WTC11 (cell line): Measurements from ENCODE around the gene ARHGAP8. TPM values are rescaled to one million over a fixed set of nuclear protein-coding genes. Genes with fewer than 3 reads are reported as not detected.
A peak's percentile ranks its signal among the peaks of the same experiment; 100 is the strongest.

Experiments used
- ATAC-seq: fragments of 200-7000 bp; cut with Tn5 transposase; 2 replicates; pipeline ENCODE4 v1.10.0; 2021; ENCODE audit warnings: mild to moderate bottlenecking, moderate library complexity
- CTCF ChIA-PET: fragments of 300-600 bp; sonication (Branson Sonifier 250); formaldehyde crosslinking; loops from one replicate; lab custom pipeline; 2021; ENCODE audit warnings: antibody characterized with exemption; lab: Charles Lee
- POLR2A ChIA-PET: fragments of 350-600 bp; sonication (Branson Sonifier 250); formaldehyde crosslinking; loops from one replicate; lab custom pipeline; 2021; ENCODE audit warnings: antibody characterized with exemption; lab: Charles Lee
- DNase-seq: peaks from one replicate; pipeline ENCODE4 v3.0.0; 2021; ENCODE audit warnings: low spot score
- H3K27ac Mint-ChIP-seq: 2 replicates; pipeline ENCODE4 v1.8.0; 2021; ENCODE audit warnings: mixed read lengths
- H3K27me3 Mint-ChIP-seq: 2 replicates; pipeline ENCODE4 v1.8.0; 2021; ENCODE audit warnings: low read depth, mild to moderate bottlenecking, moderate library complexity, mixed read lengths
- H3K36me3 Mint-ChIP-seq: 2 replicates; pipeline ENCODE4 v1.8.0; 2021; ENCODE audit warnings: mixed read lengths
- H3K4me1 Mint-ChIP-seq: 2 replicates; pipeline ENCODE4 v1.8.0; 2022; ENCODE audit warnings: mixed read lengths
- H3K4me3 Mint-ChIP-seq: 2 replicates; pipeline ENCODE4 v1.8.0; 2021; ENCODE audit warnings: mild to moderate bottlenecking, moderate library complexity, mixed read lengths
- H3K9me3 Mint-ChIP-seq: 2 replicates; pipeline ENCODE4 v1.8.0; 2021; ENCODE audit warnings: mixed read lengths
- IRF2 ChIP-seq: sonication (generic); formaldehyde crosslinking; IDR thresholded peaks from 2 replicates; pipeline ENCODE4 v1.8.0; 2022; ENCODE audit warnings: low read depth, missing genetic modification reagents, borderline replicate concordance
- MYBL2 ChIP-seq: sonication (generic); formaldehyde crosslinking; IDR thresholded peaks from 2 replicates; pipeline ENCODE4 v1.8.1; 2023; ENCODE audit warnings: mild to moderate bottlenecking, moderate library complexity, missing genetic modification reagents
- NFATC4 ChIP-seq: fragments of 250-450 bp; sonication (Bioruptor Pico); IDR thresholded peaks from 2 replicates; pipeline ENCODE4 v1.9.0; 2021; ENCODE audit warnings: mild to moderate bottlenecking
- OVOL2 ChIP-seq: fragments of 250-450 bp; sonication (Bioruptor Pico); IDR thresholded peaks from 2 replicates; pipeline ENCODE4 v1.9.0; 2021; ENCODE audit warnings: mild to moderate bottlenecking, borderline replicate concordance
- SMAD3 ChIP-seq: sonication (generic); formaldehyde crosslinking; IDR thresholded peaks from 2 replicates; pipeline ENCODE4 v1.8.0; 2022; ENCODE audit warnings: missing genetic modification reagents, mild to moderate bottlenecking, borderline replicate concordance
- TEAD4 ChIP-seq: sonication (generic); formaldehyde crosslinking; IDR thresholded peaks from 2 replicates; pipeline ENCODE4 v1.8.0; 2022; ENCODE audit warnings: mild to moderate bottlenecking, missing genetic modification reagents
- TP53 ChIP-seq: sonication (generic); formaldehyde crosslinking; IDR thresholded peaks from 2 replicates; pipeline ENCODE4 v1.8.1; 2023; ENCODE audit warnings: mild to moderate bottlenecking, missing genetic modification reagents
- ZNF416 ChIP-seq: fragments of 250-450 bp; sonication (Bioruptor Pico); IDR thresholded peaks from 2 replicates; pipeline ENCODE4 v1.9.0; 2021; ENCODE audit warnings: mild to moderate bottlenecking, inconsistent platforms
- ZNF423 ChIP-seq: fragments of 250-450 bp; sonication (Bioruptor Pico); IDR thresholded peaks from 2 replicates; pipeline ENCODE4 v2.1.2; 2022; ENCODE audit warnings: mild to moderate bottlenecking, moderate library complexity
- total RNA-seq: library from RNA; stranded (reverse); gene quantifications from 3 replicates; pipeline ENCODE4 v1.2.3, GENCODE V29; 2021
- TF ChIP-seq, protein P1 (sequence below): sonication (generic); formaldehyde crosslinking; IDR thresholded peaks from 2 replicates; pipeline ENCODE4 v1.8.1; 2023; ENCODE audit warnings: mild to moderate bottlenecking, moderate library complexity, missing genetic modification reagents
- TF ChIP-seq, protein P2 (sequence below): sonication (generic); formaldehyde crosslinking; IDR thresholded peaks from 2 replicates; pipeline ENCODE4 v1.8.1; 2023; ENCODE audit warnings: mild to moderate bottlenecking, missing genetic modification reagents
- TF ChIP-seq, protein P3 (sequence below): sonication (generic); formaldehyde crosslinking; IDR thresholded peaks from 2 replicates; pipeline ENCODE4 v1.8.0; 2023; ENCODE audit warnings: mild to moderate bottlenecking, missing genetic modification reagents
- TF ChIP-seq, protein P4 (sequence below): sonication (generic); formaldehyde crosslinking; IDR thresholded peaks from 2 replicates; pipeline ENCODE4 v1.8.1; 2023; ENCODE audit warnings: mild to moderate bottlenecking, missing genetic modification reagents
- TF ChIP-seq, protein P5 (sequence below): sonication (generic); formaldehyde crosslinking; IDR thresholded peaks from 2 replicates; pipeline ENCODE4 v1.8.1; 2022; ENCODE audit warnings: mild to moderate bottlenecking, missing genetic modification reagents, moderate library complexity, borderline replicate concordance
- TF ChIP-seq, protein P6 (sequence below): sonication (generic); formaldehyde crosslinking; IDR thresholded peaks from 2 replicates; pipeline ENCODE4 v1.8.0; 2022; ENCODE audit warnings: mild to moderate bottlenecking, missing genetic modification reagents
- TF ChIP-seq, protein P7 (sequence below): sonication (generic); formaldehyde crosslinking; IDR thresholded peaks from 2 replicates; pipeline ENCODE4 v1.8.1; 2023; ENCODE audit warnings: mild to moderate bottlenecking, missing genetic modification reagents, moderate library complexity

ARHGAP8 gene
- total RNA-seq, 1 experiment from 2014 or later, result 61.4 TPM

DNA sequence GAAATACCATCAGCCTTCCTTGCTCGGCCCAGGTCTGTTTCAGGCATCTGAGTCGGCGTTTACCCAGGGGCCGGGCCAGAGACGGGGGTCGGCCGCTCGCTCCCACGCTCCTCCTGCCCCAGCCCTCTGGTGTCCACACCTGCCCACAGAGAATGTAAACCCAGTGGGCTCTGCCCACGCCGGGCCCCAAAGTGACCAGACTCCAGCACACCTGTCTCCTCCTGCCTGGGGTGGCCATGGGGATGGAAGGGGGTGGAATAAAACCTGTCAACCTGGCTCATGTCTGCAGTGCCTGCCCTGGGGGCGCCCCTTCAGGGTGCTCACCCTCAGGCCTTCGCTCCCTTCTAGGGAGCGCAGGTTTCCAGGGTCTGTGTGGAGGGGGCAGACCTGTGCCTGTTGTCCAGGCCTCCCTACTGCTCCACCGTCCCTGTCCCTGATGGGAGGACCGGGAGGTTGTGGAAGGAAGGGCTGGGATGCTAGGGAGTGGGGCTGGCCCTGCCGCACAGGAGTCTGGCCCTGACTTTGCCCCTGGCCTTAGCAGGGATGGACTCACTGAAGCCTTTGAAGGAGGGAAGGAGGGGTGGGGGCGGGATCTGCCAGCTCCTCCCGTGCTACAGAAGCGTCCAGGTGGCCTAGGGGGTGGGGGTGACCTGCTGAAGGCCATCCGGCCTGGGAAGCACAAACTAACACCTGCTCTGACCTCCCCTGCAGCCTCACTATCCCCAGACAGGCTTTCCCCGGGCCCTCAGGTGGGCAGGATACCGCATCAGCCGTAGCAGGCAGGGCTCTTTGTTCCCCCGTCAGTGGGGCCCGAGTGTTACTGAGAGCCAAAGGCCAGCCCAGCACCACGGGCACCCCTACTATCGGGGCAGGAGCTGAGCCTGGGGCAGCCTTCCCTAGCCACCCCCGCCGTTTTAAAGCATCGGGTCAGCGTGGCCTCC is 14.7 kb upstream of the ARHGAP8 start:
- DNase-seq, result no peak
- peak; percentile 10 for ATAC-seq
- H3K36me3 Mint-ChIP-seq, result no peaks in the 10 kb centered on the region; the same call in 1 of the 2 replicates
- no peak overlapping the region for H3K4me3 Mint-ChIP-seq
- H3K27ac Mint-ChIP-seq, result no peak overlapping the region
- H3K4me1 Mint-ChIP-seq, result peaks cover 16% of the 10 kb centered on the region
- no peak for TF ChIP-seq NFATC4
- TF ChIP-seq, protein P1, sequence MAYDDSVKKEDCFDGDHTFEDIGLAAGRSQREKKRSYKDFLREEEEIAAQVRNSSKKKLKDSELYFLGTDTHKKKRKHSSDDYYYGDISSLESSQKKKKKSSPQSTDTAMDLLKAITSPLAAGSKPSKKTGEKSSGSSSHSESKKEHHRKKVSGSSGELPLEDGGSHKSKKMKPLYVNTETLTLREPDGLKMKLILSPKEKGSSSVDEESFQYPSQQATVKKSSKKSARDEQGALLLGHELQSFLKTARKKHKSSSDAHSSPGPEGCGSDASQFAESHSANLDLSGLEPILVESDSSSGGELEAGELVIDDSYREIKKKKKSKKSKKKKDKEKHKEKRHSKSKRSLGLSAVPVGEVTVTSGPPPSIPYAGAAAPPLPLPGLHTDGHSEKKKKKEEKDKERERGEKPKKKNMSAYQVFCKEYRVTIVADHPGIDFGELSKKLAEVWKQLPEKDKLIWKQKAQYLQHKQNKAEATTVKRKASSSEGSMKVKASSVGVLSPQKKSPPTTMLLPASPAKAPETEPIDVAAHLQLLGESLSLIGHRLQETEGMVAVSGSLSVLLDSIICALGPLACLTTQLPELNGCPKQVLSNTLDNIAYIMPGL (CRISPR knock-in tag), result no peak
- TF ChIP-seq TP53 (CRISPR knock-in tag), result no peak
- TF ChIP-seq ZNF423 (CRISPR knock-in tag), result no peak
- TF ChIP-seq MYBL2, result no peak
- TF ChIP-seq, protein P2, sequence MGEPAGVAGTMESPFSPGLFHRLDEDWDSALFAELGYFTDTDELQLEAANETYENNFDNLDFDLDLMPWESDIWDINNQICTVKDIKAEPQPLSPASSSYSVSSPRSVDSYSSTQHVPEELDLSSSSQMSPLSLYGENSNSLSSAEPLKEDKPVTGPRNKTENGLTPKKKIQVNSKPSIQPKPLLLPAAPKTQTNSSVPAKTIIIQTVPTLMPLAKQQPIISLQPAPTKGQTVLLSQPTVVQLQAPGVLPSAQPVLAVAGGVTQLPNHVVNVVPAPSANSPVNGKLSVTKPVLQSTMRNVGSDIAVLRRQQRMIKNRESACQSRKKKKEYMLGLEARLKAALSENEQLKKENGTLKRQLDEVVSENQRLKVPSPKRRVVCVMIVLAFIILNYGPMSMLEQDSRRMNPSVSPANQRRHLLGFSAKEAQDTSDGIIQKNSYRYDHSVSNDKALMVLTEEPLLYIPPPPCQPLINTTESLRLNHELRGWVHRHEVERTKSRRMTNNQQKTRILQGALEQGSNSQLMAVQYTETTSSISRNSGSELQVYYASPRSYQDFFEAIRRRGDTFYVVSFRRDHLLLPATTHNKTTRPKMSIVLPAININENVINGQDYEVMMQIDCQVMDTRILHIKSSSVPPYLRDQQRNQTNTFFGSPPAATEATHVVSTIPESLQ (CRISPR knock-in tag), result no peak
- TF ChIP-seq, protein P3, sequence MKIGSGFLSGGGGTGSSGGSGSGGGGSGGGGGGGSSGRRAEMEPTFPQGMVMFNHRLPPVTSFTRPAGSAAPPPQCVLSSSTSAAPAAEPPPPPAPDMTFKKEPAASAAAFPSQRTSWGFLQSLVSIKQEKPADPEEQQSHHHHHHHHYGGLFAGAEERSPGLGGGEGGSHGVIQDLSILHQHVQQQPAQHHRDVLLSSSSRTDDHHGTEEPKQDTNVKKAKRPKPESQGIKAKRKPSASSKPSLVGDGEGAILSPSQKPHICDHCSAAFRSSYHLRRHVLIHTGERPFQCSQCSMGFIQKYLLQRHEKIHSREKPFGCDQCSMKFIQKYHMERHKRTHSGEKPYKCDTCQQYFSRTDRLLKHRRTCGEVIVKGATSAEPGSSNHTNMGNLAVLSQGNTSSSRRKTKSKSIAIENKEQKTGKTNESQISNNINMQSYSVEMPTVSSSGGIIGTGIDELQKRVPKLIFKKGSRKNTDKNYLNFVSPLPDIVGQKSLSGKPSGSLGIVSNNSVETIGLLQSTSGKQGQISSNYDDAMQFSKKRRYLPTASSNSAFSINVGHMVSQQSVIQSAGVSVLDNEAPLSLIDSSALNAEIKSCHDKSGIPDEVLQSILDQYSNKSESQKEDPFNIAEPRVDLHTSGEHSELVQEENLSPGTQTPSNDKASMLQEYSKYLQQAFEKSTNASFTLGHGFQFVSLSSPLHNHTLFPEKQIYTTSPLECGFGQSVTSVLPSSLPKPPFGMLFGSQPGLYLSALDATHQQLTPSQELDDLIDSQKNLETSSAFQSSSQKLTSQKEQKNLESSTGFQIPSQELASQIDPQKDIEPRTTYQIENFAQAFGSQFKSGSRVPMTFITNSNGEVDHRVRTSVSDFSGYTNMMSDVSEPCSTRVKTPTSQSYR (CRISPR knock-in tag), result no peak
- TF ChIP-seq, protein P4, sequence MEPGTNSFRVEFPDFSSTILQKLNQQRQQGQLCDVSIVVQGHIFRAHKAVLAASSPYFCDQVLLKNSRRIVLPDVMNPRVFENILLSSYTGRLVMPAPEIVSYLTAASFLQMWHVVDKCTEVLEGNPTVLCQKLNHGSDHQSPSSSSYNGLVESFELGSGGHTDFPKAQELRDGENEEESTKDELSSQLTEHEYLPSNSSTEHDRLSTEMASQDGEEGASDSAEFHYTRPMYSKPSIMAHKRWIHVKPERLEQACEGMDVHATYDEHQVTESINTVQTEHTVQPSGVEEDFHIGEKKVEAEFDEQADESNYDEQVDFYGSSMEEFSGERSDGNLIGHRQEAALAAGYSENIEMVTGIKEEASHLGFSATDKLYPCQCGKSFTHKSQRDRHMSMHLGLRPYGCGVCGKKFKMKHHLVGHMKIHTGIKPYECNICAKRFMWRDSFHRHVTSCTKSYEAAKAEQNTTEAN (CRISPR knock-in tag), result no peak
- no peak for TF ChIP-seq OVOL2 (CRISPR knock-in tag)
- TF ChIP-seq, protein P5, sequence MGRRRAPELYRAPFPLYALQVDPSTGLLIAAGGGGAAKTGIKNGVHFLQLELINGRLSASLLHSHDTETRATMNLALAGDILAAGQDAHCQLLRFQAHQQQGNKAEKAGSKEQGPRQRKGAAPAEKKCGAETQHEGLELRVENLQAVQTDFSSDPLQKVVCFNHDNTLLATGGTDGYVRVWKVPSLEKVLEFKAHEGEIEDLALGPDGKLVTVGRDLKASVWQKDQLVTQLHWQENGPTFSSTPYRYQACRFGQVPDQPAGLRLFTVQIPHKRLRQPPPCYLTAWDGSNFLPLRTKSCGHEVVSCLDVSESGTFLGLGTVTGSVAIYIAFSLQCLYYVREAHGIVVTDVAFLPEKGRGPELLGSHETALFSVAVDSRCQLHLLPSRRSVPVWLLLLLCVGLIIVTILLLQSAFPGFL, result no peak
- TF ChIP-seq ZNF416 (CRISPR knock-in tag), result no peak
- TF ChIP-seq IRF2, result no peak
- TF ChIP-seq SMAD3 (CRISPR knock-in tag), result no peak
- H3K27me3 Mint-ChIP-seq, result no peaks in the 10 kb centered on the region
- CTCF ChIA-PET, result interaction anchor here (0.9 to 2.0 kb wide), 6 partner anchors 14 to 53 kb away, joined by 3 to 14 read pairs (median 3); no protein-coding TSS in a partner anchor
- POLR2A ChIA-PET, result no interaction called here
- no peaks in the 10 kb centered on the region; the same call in 1 of the 2 replicates for H3K9me3 Mint-ChIP-seq

DNA sequence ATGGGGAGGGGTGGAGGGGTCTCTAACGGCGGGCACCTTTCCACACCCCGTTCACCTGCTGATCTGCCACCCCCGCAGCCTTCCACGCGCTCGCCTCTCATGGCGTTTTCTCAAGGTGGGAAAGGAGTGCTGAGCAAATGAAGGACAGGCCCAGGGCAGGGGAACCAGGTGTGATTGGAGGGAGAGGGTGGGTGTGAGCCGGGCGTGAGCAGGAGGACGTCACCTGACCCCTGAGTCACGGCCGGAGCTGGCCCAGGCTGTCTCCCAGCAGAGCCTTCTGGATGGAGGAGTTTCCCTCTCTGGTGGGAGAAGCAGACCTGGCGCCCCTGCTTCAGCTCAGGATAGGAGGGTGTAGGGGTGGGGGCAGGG is 14.0 kb upstream of the ARHGAP8 start:
- peaks cover 1% of the 10 kb centered on the region; the same call in 1 of the 2 replicates for H3K27me3 Mint-ChIP-seq
- no peak for DNase-seq
- no peak overlapping the region for H3K4me3 Mint-ChIP-seq
- peak; percentile 59 for ATAC-seq
- TF ChIP-seq TEAD4, result no peak
- TF ChIP-seq, protein P6, sequence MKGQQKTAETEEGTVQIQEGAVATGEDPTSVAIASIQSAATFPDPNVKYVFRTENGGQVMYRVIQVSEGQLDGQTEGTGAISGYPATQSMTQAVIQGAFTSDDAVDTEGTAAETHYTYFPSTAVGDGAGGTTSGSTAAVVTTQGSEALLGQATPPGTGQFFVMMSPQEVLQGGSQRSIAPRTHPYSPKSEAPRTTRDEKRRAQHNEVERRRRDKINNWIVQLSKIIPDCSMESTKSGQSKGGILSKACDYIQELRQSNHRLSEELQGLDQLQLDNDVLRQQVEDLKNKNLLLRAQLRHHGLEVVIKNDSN (CRISPR knock-in tag), result peak; percentile 68; the same call in 1 of the 2 replicates
- TF ChIP-seq, protein P7, sequence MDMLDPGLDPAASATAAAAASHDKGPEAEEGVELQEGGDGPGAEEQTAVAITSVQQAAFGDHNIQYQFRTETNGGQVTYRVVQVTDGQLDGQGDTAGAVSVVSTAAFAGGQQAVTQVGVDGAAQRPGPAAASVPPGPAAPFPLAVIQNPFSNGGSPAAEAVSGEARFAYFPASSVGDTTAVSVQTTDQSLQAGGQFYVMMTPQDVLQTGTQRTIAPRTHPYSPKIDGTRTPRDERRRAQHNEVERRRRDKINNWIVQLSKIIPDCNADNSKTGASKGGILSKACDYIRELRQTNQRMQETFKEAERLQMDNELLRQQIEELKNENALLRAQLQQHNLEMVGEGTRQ (CRISPR knock-in tag), result peak; percentile 80
- H3K36me3 Mint-ChIP-seq, result no peaks in the 10 kb centered on the region
- POLR2A ChIA-PET, result no interaction called here
- no peak overlapping the region for H3K27ac Mint-ChIP-seq
- CTCF ChIA-PET, result interaction anchor here (0.9 to 2.0 kb wide), 6 partner anchors 15 to 54 kb away, joined by 3 to 14 read pairs (median 3); no protein-coding TSS in a partner anchor
- peaks cover 16% of the 10 kb centered on the region for H3K4me1 Mint-ChIP-seq
- H3K9me3 Mint-ChIP-seq, result no peaks in the 10 kb centered on the region
